ENCODE results near the gene SREBF1.

DNA sequence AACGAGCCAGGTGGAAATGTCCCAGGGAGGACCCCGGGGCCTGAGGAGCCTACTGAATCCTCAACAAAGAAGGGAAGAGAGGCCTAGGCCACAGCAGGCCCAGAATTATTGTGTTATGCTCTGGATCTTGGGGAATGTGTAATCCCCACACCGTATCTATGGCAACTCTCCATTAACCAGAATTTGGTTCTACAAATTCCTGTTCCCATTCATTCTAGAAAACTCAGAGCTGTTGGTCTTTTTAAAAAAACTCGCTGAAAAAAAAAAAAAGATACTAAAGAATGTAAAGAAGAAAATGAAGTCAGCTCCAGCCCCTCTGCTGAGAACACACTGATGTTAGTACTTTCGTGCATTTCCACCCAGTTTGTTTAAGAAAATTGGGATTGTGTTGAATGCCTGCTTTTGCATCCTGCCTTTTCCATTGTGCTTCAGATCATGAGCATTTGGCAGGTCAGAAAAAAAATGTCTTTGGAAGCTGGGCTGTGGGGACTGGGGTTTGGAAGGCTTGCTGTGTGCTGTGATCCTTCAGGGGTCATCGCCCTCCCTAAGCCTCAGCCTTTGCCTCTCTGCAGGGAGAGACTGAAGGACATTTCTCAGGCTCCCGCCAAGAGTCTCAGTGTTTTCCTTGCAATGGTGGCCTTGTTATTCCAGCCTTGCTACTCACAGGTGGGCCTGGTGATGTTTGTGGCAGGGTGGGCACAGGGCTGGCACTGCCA, 69.5 kb downstream of the SREBF1 start:
- TF ChIP-seq SRF (IDR thresholded peaks at IDR 0.05; ENCODE audit: low read depth, low read length), result no peak
- TF ChIP-seq CEBPB (IDR thresholded peaks at IDR 0.05; ENCODE audit: low read depth, low read length), result no peak
- TF ChIP-seq, protein P1, sequence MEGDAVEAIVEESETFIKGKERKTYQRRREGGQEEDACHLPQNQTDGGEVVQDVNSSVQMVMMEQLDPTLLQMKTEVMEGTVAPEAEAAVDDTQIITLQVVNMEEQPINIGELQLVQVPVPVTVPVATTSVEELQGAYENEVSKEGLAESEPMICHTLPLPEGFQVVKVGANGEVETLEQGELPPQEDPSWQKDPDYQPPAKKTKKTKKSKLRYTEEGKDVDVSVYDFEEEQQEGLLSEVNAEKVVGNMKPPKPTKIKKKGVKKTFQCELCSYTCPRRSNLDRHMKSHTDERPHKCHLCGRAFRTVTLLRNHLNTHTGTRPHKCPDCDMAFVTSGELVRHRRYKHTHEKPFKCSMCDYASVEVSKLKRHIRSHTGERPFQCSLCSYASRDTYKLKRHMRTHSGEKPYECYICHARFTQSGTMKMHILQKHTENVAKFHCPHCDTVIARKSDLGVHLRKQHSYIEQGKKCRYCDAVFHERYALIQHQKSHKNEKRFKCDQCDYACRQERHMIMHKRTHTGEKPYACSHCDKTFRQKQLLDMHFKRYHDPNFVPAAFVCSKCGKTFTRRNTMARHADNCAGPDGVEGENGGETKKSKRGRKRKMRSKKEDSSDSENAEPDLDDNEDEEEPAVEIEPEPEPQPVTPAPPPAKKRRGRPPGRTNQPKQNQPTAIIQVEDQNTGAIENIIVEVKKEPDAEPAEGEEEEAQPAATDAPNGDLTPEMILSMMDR (IDR thresholded peaks at IDR 0.05; ENCODE audit: control extremely low read depth in 1 of 3, insufficient read depth in 1 of 3, low read depth in 1 of 3, low read length in 3 of 3), result no peak
- TF ChIP-seq RNF2 (IDR thresholded peaks at IDR 0.05; ENCODE audit: borderline replicate concordance, low read depth, low read length, missing control alignments, poor library complexity, severe bottlenecking), result no peak
- TF ChIP-seq RFX5 (IDR thresholded peaks at IDR 0.05; ENCODE audit: borderline replicate concordance, low read depth, low read length), result no peak
